ENCODE data around the gene ADI1.

The ADI1 gene

GRCh38 chr2:3523551-3524041, 4.3 kb upstream of the ADI1 start:
- no peaks in the 10 kb centered on the region for H3K27me3 ChIP-seq (ENCODE audit: insufficient read depth, poor library complexity, severe bottlenecking)
- TF ChIP-seq REST (IDR thresholded peaks at IDR 0.05; ENCODE audit: insufficient replicate concordance, low read depth) (no peak), SPI1 (IDR thresholded peaks at IDR 0.05; ENCODE audit: borderline replicate concordance, low read depth) (no peak), POLR2AphosphoS5 (IDR thresholded peaks at IDR 0.05; ENCODE audit: low read depth) (no peak), GABPA (IDR thresholded peaks at IDR 0.05; ENCODE audit: low read depth) (no peak)
- TF ChIP-seq, protein P1, sequence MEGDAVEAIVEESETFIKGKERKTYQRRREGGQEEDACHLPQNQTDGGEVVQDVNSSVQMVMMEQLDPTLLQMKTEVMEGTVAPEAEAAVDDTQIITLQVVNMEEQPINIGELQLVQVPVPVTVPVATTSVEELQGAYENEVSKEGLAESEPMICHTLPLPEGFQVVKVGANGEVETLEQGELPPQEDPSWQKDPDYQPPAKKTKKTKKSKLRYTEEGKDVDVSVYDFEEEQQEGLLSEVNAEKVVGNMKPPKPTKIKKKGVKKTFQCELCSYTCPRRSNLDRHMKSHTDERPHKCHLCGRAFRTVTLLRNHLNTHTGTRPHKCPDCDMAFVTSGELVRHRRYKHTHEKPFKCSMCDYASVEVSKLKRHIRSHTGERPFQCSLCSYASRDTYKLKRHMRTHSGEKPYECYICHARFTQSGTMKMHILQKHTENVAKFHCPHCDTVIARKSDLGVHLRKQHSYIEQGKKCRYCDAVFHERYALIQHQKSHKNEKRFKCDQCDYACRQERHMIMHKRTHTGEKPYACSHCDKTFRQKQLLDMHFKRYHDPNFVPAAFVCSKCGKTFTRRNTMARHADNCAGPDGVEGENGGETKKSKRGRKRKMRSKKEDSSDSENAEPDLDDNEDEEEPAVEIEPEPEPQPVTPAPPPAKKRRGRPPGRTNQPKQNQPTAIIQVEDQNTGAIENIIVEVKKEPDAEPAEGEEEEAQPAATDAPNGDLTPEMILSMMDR (IDR thresholded peaks at IDR 0.05; ENCODE audit: insufficient read depth, low read length), result no peak
- no peak overlapping the region for H3K27ac ChIP-seq (replicated peaks)
- H3K4me3 ChIP-seq (replicated peaks; ENCODE audit: insufficient read depth, low read length), result no peak overlapping the region
- no peak for DNase-seq (ENCODE audit: low read depth in 1 of 2, low spot score in 1 of 2)

GRCh38 chr2:3522961-3523421, 3.7 kb upstream of the ADI1 start:
- TF ChIP-seq GABPA (IDR thresholded peaks at IDR 0.05; ENCODE audit: low read depth) (no peak), POLR2AphosphoS5 (IDR thresholded peaks at IDR 0.05; ENCODE audit: low read depth) (no peak), REST (IDR thresholded peaks at IDR 0.05; ENCODE audit: insufficient replicate concordance, low read depth) (no peak), SPI1 (IDR thresholded peaks at IDR 0.05; ENCODE audit: borderline replicate concordance, low read depth) (no peak)
- TF ChIP-seq, protein P1 (IDR thresholded peaks at IDR 0.05; ENCODE audit: insufficient read depth, low read length), result no peak
- DNase-seq (ENCODE audit: low read depth in 1 of 2, low spot score in 1 of 2), result no peak
- Histone ChIP-seq H3K27ac (replicated peaks) (no peak overlapping the region), H3K4me3 (replicated peaks; ENCODE audit: insufficient read depth, low read length) (no peak overlapping the region), H3K27me3 (ENCODE audit: insufficient read depth, poor library complexity, severe bottlenecking) (no peaks in the 10 kb centered on the region)

- TF ChIP-seq SPI1 (IDR thresholded peaks at IDR 0.05; ENCODE audit: borderline replicate concordance, low read depth), result no peak
- no peak for TF ChIP-seq GABPA (IDR thresholded peaks at IDR 0.05; ENCODE audit: low read depth)
- no peak for TF ChIP-seq POLR2AphosphoS5 (IDR thresholded peaks at IDR 0.05; ENCODE audit: low read depth)
- no peak for TF ChIP-seq REST (IDR thresholded peaks at IDR 0.05; ENCODE audit: insufficient replicate concordance, low read depth)
- TF ChIP-seq, protein P1 (IDR thresholded peaks at IDR 0.05; ENCODE audit: insufficient read depth, low read length), result no peak
- no peak for DNase-seq (ENCODE audit: low read depth in 1 of 2, low spot score in 1 of 2)
- Histone ChIP-seq H3K27ac (replicated peaks) (no peak overlapping the region), H3K4me3 (replicated peaks; ENCODE audit: insufficient read depth, low read length) (no peak overlapping the region), H3K27me3 (ENCODE audit: insufficient read depth, poor library complexity, severe bottlenecking) (no peaks in the 10 kb centered on the region)
Measured at GRCh38 chr2:3520591-3520990, 1.3 kb upstream of the ADI1 start.

Measured in HL-60 (cell line).